ENCODE measurements around the gene PRPF8. TPM values are rescaled to one million over a fixed set of nuclear protein-coding genes. Genes with fewer than 3 reads are reported as not detected.
A peak's percentile ranks its signal among the peaks of the same experiment; 100 is the strongest.

Gene PRPF8
- total RNA-seq, 3 donors from 2014 or later = 173 to 183 (median 176) TPM

DNA sequence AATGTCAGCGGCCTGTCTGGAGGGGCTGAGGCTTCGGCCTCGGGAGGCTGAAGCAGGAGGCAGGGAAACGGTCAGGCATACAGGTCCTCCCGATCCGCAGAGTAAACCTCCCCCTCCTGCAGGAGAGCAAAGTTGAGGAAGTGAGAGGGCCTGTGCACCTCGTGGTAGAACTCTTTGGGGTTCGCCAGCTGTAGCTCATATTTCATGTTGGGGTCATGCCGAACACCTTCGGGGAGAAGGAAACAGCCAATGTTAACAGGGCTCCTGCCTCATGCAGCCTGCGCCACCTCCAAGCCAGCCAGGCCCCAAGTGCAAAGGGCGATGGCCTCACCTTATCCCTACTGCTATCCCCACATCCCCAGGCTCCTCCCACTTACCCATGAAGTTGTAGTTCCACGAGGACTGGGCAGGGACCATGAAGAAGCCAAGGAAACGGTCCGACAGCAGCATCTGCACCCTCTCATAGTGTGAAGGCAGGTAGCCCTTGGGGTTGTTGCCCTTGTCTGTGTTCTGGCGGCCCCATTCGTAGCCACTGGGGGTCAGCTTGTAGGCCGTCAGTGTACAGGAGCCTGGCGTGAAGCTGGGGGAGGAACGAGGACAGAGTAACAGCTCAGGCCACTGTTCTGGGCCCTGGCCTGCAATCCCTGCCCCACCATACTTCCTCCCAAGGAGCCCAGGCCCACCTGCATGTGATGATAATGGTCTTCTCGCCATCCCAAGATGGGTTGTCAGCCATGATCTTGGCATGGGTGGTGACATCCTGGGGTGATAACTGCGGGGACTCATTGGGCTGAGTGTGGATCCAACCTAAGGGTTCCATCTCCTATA, 33.7 kb downstream of the PRPF8 start:
- intact Hi-C loops (cut with DNase I; ENCODE audit: low total_unique reads) = no loop called here
- no peak for DNase-seq (ENCODE audit: low spot score in 2 of 2)
- Histone ChIP-seq H3K36me3 (peaks cover 13% of the 10 kb centered on the region), H3K27ac (peak overlapping the region; percentile 91 to 92), H3K4me1 (peaks cover 0 to 6% of the 10 kb centered on the region in 2 donors), H3K4me3 (peak overlapping the region in 1 of 3 donors; percentile 73), H3K9me3 (no peaks in the 10 kb centered on the region), H3K27me3 (no peaks in the 10 kb centered on the region)
- TF ChIP-seq POLR2AphosphoS5 (IDR thresholded peaks at IDR 0.05) (no peak), POLR2A (IDR thresholded peaks at IDR 0.05) (no peak)
- TF ChIP-seq, protein P1, sequence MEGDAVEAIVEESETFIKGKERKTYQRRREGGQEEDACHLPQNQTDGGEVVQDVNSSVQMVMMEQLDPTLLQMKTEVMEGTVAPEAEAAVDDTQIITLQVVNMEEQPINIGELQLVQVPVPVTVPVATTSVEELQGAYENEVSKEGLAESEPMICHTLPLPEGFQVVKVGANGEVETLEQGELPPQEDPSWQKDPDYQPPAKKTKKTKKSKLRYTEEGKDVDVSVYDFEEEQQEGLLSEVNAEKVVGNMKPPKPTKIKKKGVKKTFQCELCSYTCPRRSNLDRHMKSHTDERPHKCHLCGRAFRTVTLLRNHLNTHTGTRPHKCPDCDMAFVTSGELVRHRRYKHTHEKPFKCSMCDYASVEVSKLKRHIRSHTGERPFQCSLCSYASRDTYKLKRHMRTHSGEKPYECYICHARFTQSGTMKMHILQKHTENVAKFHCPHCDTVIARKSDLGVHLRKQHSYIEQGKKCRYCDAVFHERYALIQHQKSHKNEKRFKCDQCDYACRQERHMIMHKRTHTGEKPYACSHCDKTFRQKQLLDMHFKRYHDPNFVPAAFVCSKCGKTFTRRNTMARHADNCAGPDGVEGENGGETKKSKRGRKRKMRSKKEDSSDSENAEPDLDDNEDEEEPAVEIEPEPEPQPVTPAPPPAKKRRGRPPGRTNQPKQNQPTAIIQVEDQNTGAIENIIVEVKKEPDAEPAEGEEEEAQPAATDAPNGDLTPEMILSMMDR (IDR thresholded peaks at IDR 0.05) = no peak

DNA sequence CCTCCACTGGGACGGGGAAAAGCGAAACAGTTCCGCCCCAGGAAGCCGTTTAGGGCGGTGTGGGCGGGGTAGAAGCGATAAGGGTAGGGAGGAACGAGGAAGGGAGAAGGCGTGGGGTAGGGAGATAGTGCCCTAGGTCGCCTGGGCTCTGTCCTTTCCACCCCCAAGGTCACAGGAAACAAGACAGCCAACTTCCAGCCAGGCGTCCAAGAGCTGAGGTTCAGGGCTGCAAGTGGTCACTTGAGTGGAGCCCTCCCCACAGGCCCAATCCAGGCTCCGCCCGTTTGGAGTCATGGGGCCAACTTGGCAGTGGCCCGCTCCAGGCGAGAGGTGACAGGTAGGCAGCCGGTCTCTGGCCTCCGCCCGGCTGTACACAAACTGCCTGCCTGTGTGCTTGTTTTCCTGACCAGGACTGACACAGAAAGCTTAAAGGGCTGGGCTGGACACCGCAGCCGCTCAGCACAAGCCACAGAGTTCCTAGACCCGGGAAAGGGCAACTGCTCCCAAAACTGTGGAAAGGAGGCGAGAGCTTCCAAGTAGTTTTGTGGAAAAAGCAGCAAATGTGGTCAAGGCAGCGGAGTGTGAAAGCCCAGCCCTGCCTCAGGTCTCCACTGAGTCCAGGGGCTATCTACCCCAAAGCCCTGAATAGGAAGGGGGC, 34.7 kb downstream of the PRPF8 start, which contains the start of gene RILP:
Gene RILP (minus strand): TSS at position 23 of the 658 bp plus-strand sequence. CDS start 62 bp downstream, outside the sequence.
- peak in 2 of 3 donors; percentile 23 to 43 for TF ChIP-seq POLR2AphosphoS5 (IDR thresholded peaks at IDR 0.05)
- TF ChIP-seq POLR2A (IDR thresholded peaks at IDR 0.05) = no peak
- TF ChIP-seq, protein P1 (IDR thresholded peaks at IDR 0.05) = no peak
- H3K4me3 ChIP-seq = peak within 1 kb of the TSS; percentile 73 to 80 (median 75)
- H3K27ac ChIP-seq = peak within 1 kb of the TSS; percentile 91 to 92
- H3K9me3 ChIP-seq = no peaks in the 10 kb centered on the region
- H3K36me3 ChIP-seq = peaks cover 13% of the 10 kb centered on the region
- no peaks in the 10 kb centered on the region for H3K27me3 ChIP-seq
- peaks cover 0 to 6% of the 10 kb centered on the region in 2 donors for H3K4me1 ChIP-seq
- intact Hi-C loops (cut with DNase I; ENCODE audit: low total_unique reads) = loop anchor here (10.0 kb wide), 1 partner anchor 385 kb away; no protein-coding TSS in a partner anchor
- peak; percentile 88 to 92 for DNase-seq (ENCODE audit: low spot score in 2 of 2)

DNA sequence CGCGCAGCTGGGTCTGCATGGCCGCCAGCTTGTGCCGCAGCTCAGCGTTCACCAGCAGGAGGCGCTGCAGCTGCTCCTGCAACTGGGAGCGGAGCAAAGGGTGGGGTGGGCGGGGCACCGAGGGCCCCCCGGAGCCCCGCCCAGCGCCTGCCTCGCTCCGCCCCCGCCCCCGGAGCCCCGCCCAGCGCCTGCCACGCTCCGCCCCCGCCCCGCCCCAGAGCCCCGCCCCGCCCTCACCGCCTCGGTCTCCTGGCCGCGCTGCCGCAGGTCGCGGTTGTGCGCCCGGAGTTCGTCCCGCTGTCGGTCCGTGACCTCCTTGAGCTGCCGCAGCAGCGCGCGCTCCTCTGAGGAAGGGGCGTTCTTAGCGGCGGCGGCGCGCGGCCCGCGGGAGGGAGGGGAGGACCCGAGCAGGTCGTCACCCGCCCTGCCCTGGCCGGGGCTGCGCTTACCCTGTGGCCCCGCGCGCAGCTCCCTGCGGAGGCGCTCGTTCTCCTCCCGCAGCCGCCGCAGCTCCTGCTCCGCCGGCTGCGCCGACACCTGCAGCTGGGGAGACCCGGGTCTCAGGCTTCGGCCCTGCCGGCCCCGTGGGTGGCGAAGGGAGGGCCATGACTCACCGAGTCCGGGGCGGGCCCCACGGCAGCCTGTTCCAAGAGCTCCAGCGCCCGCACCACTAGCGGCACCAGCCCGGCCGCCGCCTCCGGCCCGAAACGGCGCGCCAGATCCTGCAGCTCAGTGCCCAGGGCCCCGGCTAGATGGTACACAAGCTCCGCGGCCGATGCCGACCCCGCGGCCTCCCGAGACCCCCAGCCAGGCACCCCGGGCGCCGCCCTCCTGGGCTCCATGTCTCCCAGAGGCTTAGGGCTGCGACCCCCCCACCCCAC, 35.5 kb downstream of the PRPF8 start:
- peak; percentile 93 for DNase-seq (ENCODE audit: low spot score in 2 of 2)
- intact Hi-C loops (cut with DNase I; ENCODE audit: low total_unique reads) = loop anchor here (10.0 kb wide), 1 partner anchor 384 kb away; no protein-coding TSS in a partner anchor
- Histone ChIP-seq H3K36me3 (peaks cover 12% of the 10 kb centered on the region), H3K27me3 (no peaks in the 10 kb centered on the region), H3K4me3 (peak overlapping the region; percentile 73 to 80 (median 75)), H3K27ac (peak overlapping the region; percentile 91 to 92), H3K4me1 (peaks cover 0 to 6% of the 10 kb centered on the region in 2 donors), H3K9me3 (no peaks in the 10 kb centered on the region)
- TF ChIP-seq POLR2A (IDR thresholded peaks at IDR 0.05) = no peak
- TF ChIP-seq, protein P1 (IDR thresholded peaks at IDR 0.05) = no peak
- TF ChIP-seq POLR2AphosphoS5 (IDR thresholded peaks at IDR 0.05) = peak in 1 of 3 donors; percentile 39

DNA sequence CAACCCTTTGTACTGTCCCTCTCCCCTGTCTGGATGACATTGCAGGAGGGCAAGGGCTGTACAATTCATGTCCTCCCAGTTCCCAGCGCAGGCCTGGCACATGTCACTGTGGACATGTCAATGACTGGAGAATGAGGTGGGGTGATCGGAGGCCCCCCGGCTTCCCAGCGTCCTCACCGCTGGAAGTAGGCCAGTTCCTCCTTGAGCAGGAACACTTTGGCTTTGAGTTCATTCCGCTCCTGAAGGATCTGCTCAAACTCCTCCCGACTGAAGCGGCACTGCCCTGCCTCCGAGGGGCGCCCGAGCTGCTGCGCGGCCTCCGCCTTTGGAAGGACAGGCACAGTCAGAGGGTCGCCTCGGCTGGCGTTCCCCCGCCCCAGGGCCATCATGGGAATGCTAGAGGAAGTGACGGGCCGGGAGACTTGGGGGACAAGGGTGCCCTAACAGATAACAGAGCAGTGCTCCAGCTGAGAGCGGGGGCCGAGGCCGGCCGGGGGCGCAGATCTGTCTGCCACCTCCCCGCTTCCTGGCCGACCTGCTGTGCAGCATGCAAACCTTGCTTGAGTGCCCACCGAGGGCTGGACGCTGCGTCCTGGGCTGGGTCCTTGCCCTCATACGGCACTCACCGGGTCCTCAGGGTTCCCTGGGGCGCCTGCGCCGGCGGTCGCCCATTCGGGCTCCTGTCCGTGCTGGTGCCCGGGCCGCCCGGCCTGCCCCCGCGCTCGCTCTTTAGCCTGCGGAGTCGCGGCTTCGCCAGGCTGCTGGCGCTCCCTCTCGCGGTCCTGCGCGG, 36.3 kb downstream of the PRPF8 start:
- Histone ChIP-seq H3K36me3 (peaks cover 4% of the 10 kb centered on the region), H3K4me3 (peak overlapping the region; percentile 73 to 80 (median 75)), H3K27ac (peak overlapping the region; percentile 75 to 92), H3K4me1 (peaks cover 0 to 12% of the 10 kb centered on the region in 2 donors), H3K9me3 (no peaks in the 10 kb centered on the region), H3K27me3 (no peaks in the 10 kb centered on the region)
- DNase-seq (ENCODE audit: low spot score in 2 of 2) = no peak
- TF ChIP-seq, protein P1 (IDR thresholded peaks at IDR 0.05) = peak; percentile 54 to 86 (median 67)
- no peak for TF ChIP-seq POLR2AphosphoS5 (IDR thresholded peaks at IDR 0.05)
- intact Hi-C loops (cut with DNase I; ENCODE audit: low total_unique reads) = loop anchor here (10.0 kb wide), 1 partner anchor 384 kb away; no protein-coding TSS in a partner anchor
